HG02763 (cell line): ENCODE results near the gene GABBR1.

Experiments
- ATAC-seq: cut with Tn5 transposase; IDR thresholded peaks from one replicate; pipeline ENCODE4 v1.9.1; 2021; ENCODE audit warnings: mild to moderate bottlenecking, moderate library complexity; ENCODE audit not compliant: unreplicated experiment

Gene GABBR1

GRCh38 chr6:29530671-29531310 is 102.2 kb downstream of the GABBR1 start:
- no peak for ATAC-seq

- ATAC-seq: no peak
Observed at GRCh38 chr6:29529956-29530355, 103.0 kb downstream of the GABBR1 start.

- no peak for ATAC-seq
Observed at GRCh38 chr6:29528988-29529560, 103.9 kb downstream of the GABBR1 start.

- no peak for ATAC-seq
Observed at GRCh38 chr6:29528300-29528931, 104.6 kb downstream of the GABBR1 start.

GRCh38 chr6:29527564-29527963 is 105.4 kb downstream of the GABBR1 start:
- ATAC-seq: no peak

GRCh38 chr6:29527126-29527525 is 105.9 kb downstream of the GABBR1 start:
- ATAC-seq: no peak

GRCh38 chr6:29525311-29525639 is 107.7 kb downstream of the GABBR1 start:
- ATAC-seq: no peak

GRCh38 chr6:29524444-29525310 is 108.3 kb downstream of the GABBR1 start:
- ATAC-seq: no peak

- ATAC-seq: no peak
Observed at GRCh38 chr6:29524044-29524443, 108.9 kb downstream of the GABBR1 start.

- ATAC-seq: no peak
Observed at GRCh38 chr6:29522227-29522626, 110.8 kb downstream of the GABBR1 start.

- ATAC-seq: no peak
Observed at GRCh38 chr6:29521006-29521680, 111.8 kb downstream of the GABBR1 start.

GRCh38 chr6:29520232-29520631 is 112.8 kb downstream of the GABBR1 start:
- no peak for ATAC-seq

- no peak for ATAC-seq
Observed at GRCh38 chr6:29519291-29520010, 113.5 kb downstream of the GABBR1 start.

GRCh38 chr6:29517728-29518440 is 115.1 kb downstream of the GABBR1 start:
- ATAC-seq: no peak

GRCh38 chr6:29517245-29517644 is 115.7 kb downstream of the GABBR1 start:
- ATAC-seq: no peak

- no peak for ATAC-seq
Observed at GRCh38 chr6:29516108-29516507, 116.9 kb downstream of the GABBR1 start.

GRCh38 chr6:29510746-29511300 is 122.2 kb downstream of the GABBR1 start:
- no peak for ATAC-seq

GRCh38 chr6:29510202-29510601 is 122.8 kb downstream of the GABBR1 start:
- no peak for ATAC-seq
